SK-N-SH treated with all-trans-retinoic acid at 6 μM for 48 hours (cell line): Measurements from ENCODE around the gene KRTDAP.
"Not testable (repeated sequence)": the region's sequence is repeated elsewhere in the genome, so short reads cannot be mapped to it uniquely, and the experiment has no call there.

ENCODE experiments used
- ATAC-seq: fragments of 200-7000 bp; cut with Tn5 transposase; 3 replicates; pipeline ENCODE4 v1.9.1; 2020; ENCODE audit warnings: mild to moderate bottlenecking, moderate library complexity
- ARNTL ChIP-seq: fragments of 450-650 bp; formaldehyde crosslinking; IDR thresholded peaks from 2 replicates; pipeline ENCODE4 v1.5.0; 2020; ENCODE audit warnings: low read depth, mild to moderate bottlenecking, moderate library complexity, borderline replicate concordance
- BACH2 ChIP-seq: fragments of 250-450 bp; sonication (Bioruptor Pico); IDR thresholded peaks from 2 replicates; pipeline ENCODE4 v1.9.0; 2021; ENCODE audit warnings: mild to moderate bottlenecking, borderline replicate concordance
- CREB5 ChIP-seq: fragments of 250-450 bp; sonication (Bioruptor Pico); IDR thresholded peaks from 2 replicates; pipeline ENCODE4 v1.5.1; 2020; ENCODE audit warnings: low read depth, mild to moderate bottlenecking, moderate library complexity
- CSDC2 ChIP-seq: fragments of 250-450 bp; sonication (Bioruptor Pico); IDR thresholded peaks from 2 replicates; pipeline ENCODE4 v1.5.0; 2020; ENCODE audit warnings: mild to moderate bottlenecking, moderate library complexity
- ESRRG ChIP-seq: fragments of 250-450 bp; sonication (Bioruptor Pico); IDR thresholded peaks from 2 replicates; pipeline ENCODE4 v1.6.1; 2021; ENCODE audit warnings: mild to moderate bottlenecking
- GLIS3 ChIP-seq: fragments of 250-450 bp; sonication (Bioruptor Pico); IDR thresholded peaks from 2 replicates; pipeline ENCODE4 v1.5.0; 2020; ENCODE audit warnings: mild to moderate bottlenecking, moderate library complexity
- ISL1 ChIP-seq: fragments of 250-450 bp; sonication (Bioruptor Pico); IDR thresholded peaks from 2 replicates; pipeline ENCODE4 v2.1.2; 2022; ENCODE audit warnings: mild to moderate bottlenecking, moderate library complexity
- OSR1 ChIP-seq: fragments of 250-450 bp; sonication (Bioruptor Pico); IDR thresholded peaks from 2 replicates; pipeline ENCODE4 v1.8.0; 2022; ENCODE audit warnings: moderate library complexity, mild to moderate bottlenecking, inconsistent platforms
- PATZ1 ChIP-seq: fragments of 250-450 bp; sonication (Bioruptor Pico); IDR thresholded peaks from 2 replicates; pipeline ENCODE4 v1.8.0; 2020; ENCODE audit warnings: mild to moderate bottlenecking, moderate library complexity, borderline replicate concordance
- SNAI2 ChIP-seq: fragments of 250-450 bp; sonication (Bioruptor Pico); IDR thresholded peaks from 2 replicates; pipeline ENCODE4 v1.5.0; 2020; ENCODE audit warnings: mild to moderate bottlenecking, moderate library complexity
- TCF4 ChIP-seq: fragments of 250-450 bp; sonication (Bioruptor Pico); IDR thresholded peaks from 2 replicates; pipeline ENCODE4 v1.8.0; 2021; ENCODE audit warnings: mild to moderate bottlenecking, moderate library complexity, borderline replicate concordance
- TOX ChIP-seq: fragments of 250-450 bp; sonication (Bioruptor Pico); IDR thresholded peaks from 2 replicates; pipeline ENCODE4 v1.8.0; 2021; ENCODE audit warnings: mild to moderate bottlenecking, moderate library complexity, borderline replicate concordance
- TSHZ2 ChIP-seq: fragments of 250-450 bp; sonication (Bioruptor Pico); IDR thresholded peaks from 2 replicates; pipeline ENCODE4 v1.5.0; 2020; ENCODE audit warnings: mild to moderate bottlenecking, moderate library complexity
- ZC3H10 ChIP-seq: fragments of 250-450 bp; sonication (Bioruptor Pico); IDR thresholded peaks from 2 replicates; pipeline ENCODE4 v1.5.1; 2021; ENCODE audit warnings: mild to moderate bottlenecking, moderate library complexity
- ZFP3 ChIP-seq: fragments of 250-450 bp; sonication (Bioruptor Pico); IDR thresholded peaks from 2 replicates; pipeline ENCODE4 v1.5.0; 2020; ENCODE audit warnings: mild to moderate bottlenecking, moderate library complexity
- ZNF565 ChIP-seq: fragments of 450-650 bp; formaldehyde crosslinking; conservative IDR thresholded peaks from 2 replicates; pipeline ENCODE4 v1.5.0; 2020; ENCODE audit warnings: low read depth, mild to moderate bottlenecking, moderate library complexity
- ZNF8 ChIP-seq: fragments of 450-650 bp; formaldehyde crosslinking; IDR thresholded peaks from 2 replicates; pipeline ENCODE4 v1.5.0; 2020; ENCODE audit warnings: mild to moderate bottlenecking, moderate library complexity
- TF ChIP-seq, protein P1 (sequence below): fragments of 250-450 bp; sonication (Bioruptor Pico); IDR thresholded peaks from 2 replicates; pipeline ENCODE4 v1.8.0; 2021; ENCODE audit warnings: low read depth, mild to moderate bottlenecking, moderate library complexity, borderline replicate concordance
- TF ChIP-seq, protein P2 (sequence below): fragments of 250-450 bp; sonication (Bioruptor Pico); IDR thresholded peaks from 2 replicates; pipeline ENCODE4 v1.5.1; 2021; ENCODE audit warnings: mild to moderate bottlenecking, moderate library complexity

Gene KRTDAP

DNA sequence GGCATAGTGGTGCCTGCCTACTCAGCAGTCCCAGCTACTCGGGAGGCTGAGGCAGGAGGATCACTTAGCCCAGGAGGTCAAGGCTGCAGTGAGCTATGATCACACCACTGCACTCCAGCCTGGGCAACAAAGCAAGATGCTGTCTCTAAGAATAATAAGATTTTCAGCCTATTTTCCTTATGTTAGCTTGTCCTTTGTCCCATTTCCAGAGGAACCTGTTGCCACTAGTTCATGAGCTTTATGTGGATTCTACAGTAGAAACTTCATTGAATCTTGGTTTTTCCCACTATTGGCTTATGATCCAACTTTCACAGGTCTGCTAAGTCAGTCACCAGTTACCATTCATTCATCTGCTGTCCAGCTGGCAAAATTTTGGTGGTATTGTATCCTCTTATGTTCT, 24.0 kb downstream of the KRTDAP start:
- ATAC-seq = no peak
- TF ChIP-seq GLIS3 (CRISPR knock-in tag) = no peak
- TF ChIP-seq ARNTL (CRISPR knock-in tag) = no peak
- no peak for TF ChIP-seq ZFP3 (CRISPR knock-in tag)
- TF ChIP-seq ZC3H10 (CRISPR knock-in tag) = no peak
- no peak for TF ChIP-seq OSR1 (CRISPR knock-in tag)
- TF ChIP-seq, protein P1, sequence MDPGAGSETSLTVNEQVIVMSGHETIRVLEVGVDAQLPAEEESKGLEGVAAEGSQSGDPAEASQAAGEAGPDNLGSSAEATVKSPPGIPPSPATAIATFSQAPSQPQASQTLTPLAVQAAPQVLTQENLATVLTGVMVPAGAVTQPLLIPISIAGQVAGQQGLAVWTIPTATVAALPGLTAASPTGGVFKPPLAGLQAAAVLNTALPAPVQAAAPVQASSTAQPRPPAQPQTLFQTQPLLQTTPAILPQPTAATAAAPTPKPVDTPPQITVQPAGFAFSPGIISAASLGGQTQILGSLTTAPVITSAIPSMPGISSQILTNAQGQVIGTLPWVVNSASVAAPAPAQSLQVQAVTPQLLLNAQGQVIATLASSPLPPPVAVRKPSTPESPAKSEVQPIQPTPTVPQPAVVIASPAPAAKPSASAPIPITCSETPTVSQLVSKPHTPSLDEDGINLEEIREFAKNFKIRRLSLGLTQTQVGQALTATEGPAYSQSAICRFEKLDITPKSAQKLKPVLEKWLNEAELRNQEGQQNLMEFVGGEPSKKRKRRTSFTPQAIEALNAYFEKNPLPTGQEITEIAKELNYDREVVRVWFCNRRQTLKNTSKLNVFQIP (CRISPR knock-in tag) = no peak
- TF ChIP-seq, protein P2, sequence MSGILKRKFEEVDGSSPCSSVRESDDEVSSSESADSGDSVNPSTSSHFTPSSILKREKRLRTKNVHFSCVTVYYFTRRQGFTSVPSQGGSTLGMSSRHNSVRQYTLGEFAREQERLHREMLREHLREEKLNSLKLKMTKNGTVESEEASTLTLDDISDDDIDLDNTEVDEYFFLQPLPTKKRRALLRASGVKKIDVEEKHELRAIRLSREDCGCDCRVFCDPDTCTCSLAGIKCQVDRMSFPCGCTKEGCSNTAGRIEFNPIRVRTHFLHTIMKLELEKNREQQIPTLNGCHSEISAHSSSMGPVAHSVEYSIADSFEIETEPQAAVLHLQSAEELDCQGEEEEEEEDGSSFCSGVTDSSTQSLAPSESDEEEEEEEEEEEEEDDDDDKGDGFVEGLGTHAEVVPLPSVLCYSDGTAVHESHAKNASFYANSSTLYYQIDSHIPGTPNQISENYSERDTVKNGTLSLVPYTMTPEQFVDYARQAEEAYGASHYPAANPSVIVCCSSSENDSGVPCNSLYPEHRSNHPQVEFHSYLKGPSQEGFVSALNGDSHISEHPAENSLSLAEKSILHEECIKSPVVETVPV (CRISPR knock-in tag) = no peak
- TF ChIP-seq ISL1 (CRISPR knock-in tag) = no peak
- TF ChIP-seq CREB5 (CRISPR knock-in tag) = no peak
- TF ChIP-seq ZNF8 = no peak
- no peak for TF ChIP-seq TCF4 (CRISPR knock-in tag)
- TF ChIP-seq CSDC2 (CRISPR knock-in tag) = no peak
- TF ChIP-seq PATZ1 (CRISPR knock-in tag) = no peak
- no peak for TF ChIP-seq BACH2
- TF ChIP-seq ZNF565 (CRISPR knock-in tag) = no peak
- TF ChIP-seq TOX = no peak
- TF ChIP-seq SNAI2 (CRISPR knock-in tag) = no peak

DNA sequence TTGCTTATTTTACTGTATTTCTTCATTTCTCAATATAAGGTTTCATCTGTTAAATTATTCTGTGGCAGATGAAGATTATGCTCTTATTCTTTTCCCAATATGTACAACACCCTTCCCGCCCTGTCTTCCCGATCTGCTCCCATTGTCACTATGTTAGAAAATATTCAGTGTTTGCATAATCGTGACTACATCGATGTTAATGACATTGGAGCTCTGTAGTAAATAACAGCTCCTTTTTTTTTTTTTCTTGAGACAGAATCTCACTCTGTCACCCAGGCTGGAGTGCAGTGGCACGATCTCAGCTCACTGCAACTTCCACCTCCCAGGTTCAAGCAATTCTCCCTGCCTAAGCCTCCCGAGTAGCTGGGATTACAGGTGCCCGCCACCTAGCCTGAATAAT, 27.3 kb downstream of the KRTDAP start:
- not testable (repeated sequence) for ATAC-seq

DNA sequence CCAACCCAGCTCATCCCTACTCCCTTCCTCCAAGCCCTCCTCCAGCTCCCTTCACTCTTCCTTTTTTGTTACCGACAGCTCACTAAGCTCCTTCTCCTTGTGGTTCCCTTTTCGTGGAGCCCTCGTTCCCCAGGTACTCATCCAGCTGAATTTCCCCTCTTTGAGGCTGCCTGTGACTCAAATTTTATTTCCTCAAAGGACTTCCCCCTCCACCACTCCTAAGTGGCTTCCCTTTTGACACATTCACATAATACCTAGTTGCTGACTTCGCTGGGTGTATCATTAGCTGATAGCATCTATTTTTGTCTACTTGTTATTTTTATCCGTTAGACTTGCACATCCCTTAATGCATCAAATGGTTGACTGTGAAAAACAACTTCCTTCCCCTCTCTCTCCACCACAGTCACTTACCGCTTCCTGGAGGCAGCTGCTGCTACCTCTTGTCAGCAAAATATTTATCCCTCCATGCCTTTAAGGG, 27.7 kb downstream of the KRTDAP start:
- ATAC-seq = no peak
- TF ChIP-seq ESRRG (CRISPR knock-in tag) (no peak), ZC3H10 (CRISPR knock-in tag) (no peak), TSHZ2 (CRISPR knock-in tag) (no peak), PATZ1 (CRISPR knock-in tag) (no peak), ZNF565 (CRISPR knock-in tag) (no peak), SNAI2 (CRISPR knock-in tag) (no peak)
- TF ChIP-seq, protein P2 (CRISPR knock-in tag) = no peak

DNA sequence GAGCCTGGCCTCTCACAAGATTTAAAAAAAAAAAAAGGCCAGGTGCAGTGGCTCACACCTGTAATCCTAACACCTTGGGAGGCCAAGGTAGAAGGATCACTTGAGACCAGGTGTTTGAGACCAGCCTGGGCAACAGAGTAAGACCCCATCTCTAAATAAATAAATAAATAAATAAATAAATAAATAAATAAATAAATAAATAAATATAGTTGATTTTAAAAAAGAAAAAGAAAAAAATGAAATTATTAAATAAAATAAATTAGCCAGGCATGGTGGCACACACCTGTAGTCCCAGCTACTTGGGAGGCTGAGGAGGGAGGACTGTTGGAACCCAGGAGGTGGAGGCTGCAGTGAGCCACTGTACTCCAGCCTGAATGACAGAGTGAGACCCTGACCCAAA, 28.5 kb downstream of the KRTDAP start:
- not testable (repeated sequence) for ATAC-seq
